Testis (tissue), 2 donors: ENCODE measurements around the gene SNTB2.

ENCODE experiments used
- POLR2A ChIP-seq: fragments of 450-650 bp; IDR thresholded peaks from one replicate; pipeline ENCODE4 v1.6.1; 2017; ENCODE audit warnings: antibody characterized with exemption, mild to moderate bottlenecking, moderate library complexity
- TF ChIP-seq, protein P1 (sequence below), 3 experiments: fragments of 450-650 bp in 2 of 3; fragments of 200-600 bp in 1 of 3; sonication (generic) in 1 of 3; IDR thresholded peaks; one replicate each; pipeline ENCODE4 v1.5.1; 2016 to 2019; ENCODE audit warnings: antibody characterized with exemption in 3 of 3, mild to moderate bottlenecking in 2 of 3, moderate library complexity in 1 of 3

DNA sequence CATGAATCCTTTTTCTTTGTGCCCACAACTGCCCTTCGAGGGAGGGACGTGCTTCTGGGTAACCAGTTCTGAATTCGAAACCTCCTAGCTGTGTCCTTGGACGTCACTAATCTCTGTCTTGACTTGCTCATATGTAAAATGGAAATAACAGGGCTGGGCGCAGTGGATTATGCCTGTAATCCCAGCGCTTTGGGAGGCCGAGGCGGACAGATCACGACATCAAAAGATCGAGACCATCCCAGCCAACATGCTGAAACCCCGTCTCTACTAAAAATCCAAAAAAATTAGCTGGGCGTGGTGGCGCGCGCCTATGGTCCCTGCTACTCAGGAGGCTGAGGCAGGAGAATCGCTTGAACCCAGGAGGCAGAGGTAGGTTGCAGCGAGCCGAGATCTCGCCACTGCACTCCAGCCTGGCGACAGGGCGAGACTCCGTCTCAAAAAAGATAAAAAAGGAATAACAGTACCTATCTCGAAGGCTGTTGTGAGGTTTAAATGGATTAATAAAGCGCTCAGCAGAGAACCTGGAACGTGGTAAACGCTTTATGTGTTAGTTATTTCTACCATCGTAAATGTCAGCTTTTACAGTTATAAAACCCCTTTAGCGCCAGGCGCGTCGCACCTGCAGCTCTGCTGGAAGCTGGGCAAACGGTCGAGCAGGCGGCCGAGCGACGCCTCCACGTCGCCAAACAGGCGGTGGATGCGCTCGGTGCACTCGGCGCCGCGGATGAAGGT, 151.8 kb downstream of the SNTB2 start:
- TF ChIP-seq, protein P1, sequence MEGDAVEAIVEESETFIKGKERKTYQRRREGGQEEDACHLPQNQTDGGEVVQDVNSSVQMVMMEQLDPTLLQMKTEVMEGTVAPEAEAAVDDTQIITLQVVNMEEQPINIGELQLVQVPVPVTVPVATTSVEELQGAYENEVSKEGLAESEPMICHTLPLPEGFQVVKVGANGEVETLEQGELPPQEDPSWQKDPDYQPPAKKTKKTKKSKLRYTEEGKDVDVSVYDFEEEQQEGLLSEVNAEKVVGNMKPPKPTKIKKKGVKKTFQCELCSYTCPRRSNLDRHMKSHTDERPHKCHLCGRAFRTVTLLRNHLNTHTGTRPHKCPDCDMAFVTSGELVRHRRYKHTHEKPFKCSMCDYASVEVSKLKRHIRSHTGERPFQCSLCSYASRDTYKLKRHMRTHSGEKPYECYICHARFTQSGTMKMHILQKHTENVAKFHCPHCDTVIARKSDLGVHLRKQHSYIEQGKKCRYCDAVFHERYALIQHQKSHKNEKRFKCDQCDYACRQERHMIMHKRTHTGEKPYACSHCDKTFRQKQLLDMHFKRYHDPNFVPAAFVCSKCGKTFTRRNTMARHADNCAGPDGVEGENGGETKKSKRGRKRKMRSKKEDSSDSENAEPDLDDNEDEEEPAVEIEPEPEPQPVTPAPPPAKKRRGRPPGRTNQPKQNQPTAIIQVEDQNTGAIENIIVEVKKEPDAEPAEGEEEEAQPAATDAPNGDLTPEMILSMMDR (IDR thresholded peaks at IDR 0.05): no peak
- no peak for TF ChIP-seq POLR2A
